Astrocyte (in vitro differentiated cells and primary cell): ENCODE data around the gene TMC8.

Experiments
- CTCF ChIP-seq: IDR thresholded peaks from 2 replicates; pipeline ENCODE4 v1.5.1; 2011; ENCODE audit warnings: low read depth, mild to moderate bottlenecking, inconsistent platforms, low read length, moderate library complexity; ENCODE audit not compliant: insufficient read depth
- EZH2 ChIP-seq: IDR thresholded peaks from 2 replicates; pipeline ENCODE4 v1.6.1; 2012; ENCODE audit warnings: mild to moderate bottlenecking, low read length, inconsistent platforms; ENCODE audit not compliant: insufficient read depth

- TF ChIP-seq EZH2 (no peak), CTCF (no peak)
Observed at GRCh38 chr17:78130090-78130436, 508 bp upstream of the TMC8 start.
